NB4 (cell line): ENCODE data around the gene SLC16A14.

Experiments
- CTCF ChIP-seq: IDR thresholded peaks from one replicate; pipeline ENCODE4 v1.5.1; 2012; ENCODE audit warnings: low read depth, low read length
- MYC ChIP-seq: IDR thresholded peaks from 2 replicates; pipeline ENCODE4 v1.6.1; 2011; ENCODE audit warnings: low read depth, low read length
- POLR2A ChIP-seq: IDR thresholded peaks from 2 replicates; pipeline ENCODE4 v1.6.1; 2011; ENCODE audit warnings: mild to moderate bottlenecking; ENCODE audit not compliant: insufficient read length; ENCODE audit errors: extremely low read depth

- no peak for TF ChIP-seq CTCF
- TF ChIP-seq POLR2A, result no peak
- TF ChIP-seq MYC, result no peak
These were observed 18.6 kb downstream of the SLC16A14 start for GRCh38 chr2:230050136-230050535.
